Central memory CD4-positive, alpha-beta T cell (primary cell): ENCODE results near the gene GART.
A peak's percentile ranks its signal among the peaks of the same experiment; 100 is the strongest.
"Not testable (repeated sequence)": the region's sequence is repeated elsewhere in the genome, so short reads cannot be mapped to it uniquely, and the experiment has no call there.

Experiments
- DNase-seq: peaks from one replicate; pipeline ENCODE4 v3.0.0; 2022

The GART gene

GRCh38 chr21:33511639-33512038 is 30.3 kb downstream of the GART start:
- DNase-seq = no peak

- DNase-seq = no peak
These were observed 31.1 kb downstream of the GART start for GRCh38 chr21:33510826-33511225.

GRCh38 chr21:33507003-33507402 is 34.9 kb downstream of the GART start:
- DNase-seq = not testable (repeated sequence)

- DNase-seq = no peak
These were observed 36.1 kb downstream of the GART start for GRCh38 chr21:33505833-33506232.

DNA sequence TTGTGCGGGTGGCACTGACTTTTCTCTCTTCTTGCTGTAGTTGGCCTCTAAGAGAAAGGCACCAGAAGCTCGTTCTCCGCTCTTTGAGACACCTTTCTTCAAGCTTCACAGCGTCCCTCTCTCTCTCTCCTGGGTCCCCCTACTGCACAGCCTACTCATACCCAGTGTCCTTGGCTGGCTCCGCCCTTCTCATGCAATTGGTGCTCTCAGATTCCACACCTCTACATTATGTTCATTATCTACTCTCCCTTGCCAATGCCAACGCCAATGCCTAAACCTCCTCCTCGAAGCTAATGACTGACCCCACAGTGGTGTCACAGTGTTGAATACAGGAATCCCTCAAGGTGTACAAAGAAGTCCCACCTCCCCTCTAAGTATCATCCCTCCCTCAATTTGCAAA is 45.6 kb downstream of the GART start:
- no peak for DNase-seq

- no peak for DNase-seq
These were observed 46.2 kb downstream of the GART start for GRCh38 chr21:33495743-33496142.

- no peak for DNase-seq
These were observed 48.2 kb downstream of the GART start for GRCh38 chr21:33493756-33494155.

- no peak for DNase-seq
These were observed 49.3 kb downstream of the GART start for GRCh38 chr21:33492571-33492970.

GRCh38 chr21:33491373-33492102 is 50.4 kb downstream of the GART start, which contains the start of gene DNAJC28:
Gene DNAJC28 (minus strand): TSS chr21:33491716. CDS start chr21:33489393, 2,323 bp downstream.
- peak; percentile 93 for DNase-seq

DNA sequence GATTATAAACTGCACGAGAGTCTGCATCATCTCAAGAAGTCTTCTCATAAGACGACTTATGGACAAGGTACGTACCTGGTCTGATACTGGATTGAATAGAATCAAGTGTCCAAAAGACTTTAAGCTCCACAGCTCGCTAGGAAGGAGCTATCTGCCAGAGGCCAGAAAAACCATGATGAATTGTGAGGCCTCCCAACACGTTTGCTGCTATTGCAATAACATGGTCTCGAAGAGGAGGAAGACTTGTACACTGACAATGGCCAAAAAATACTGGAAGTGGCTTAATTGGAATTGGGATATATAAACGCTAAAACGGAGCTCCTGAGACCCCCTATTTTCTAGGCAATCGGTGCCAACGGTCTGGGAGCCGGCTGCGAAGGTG is 50.9 kb downstream of the GART start:
- DNase-seq = no peak

GRCh38 chr21:33488936-33489335 is 53.0 kb downstream of the GART start:
- no peak for DNase-seq

DNA sequence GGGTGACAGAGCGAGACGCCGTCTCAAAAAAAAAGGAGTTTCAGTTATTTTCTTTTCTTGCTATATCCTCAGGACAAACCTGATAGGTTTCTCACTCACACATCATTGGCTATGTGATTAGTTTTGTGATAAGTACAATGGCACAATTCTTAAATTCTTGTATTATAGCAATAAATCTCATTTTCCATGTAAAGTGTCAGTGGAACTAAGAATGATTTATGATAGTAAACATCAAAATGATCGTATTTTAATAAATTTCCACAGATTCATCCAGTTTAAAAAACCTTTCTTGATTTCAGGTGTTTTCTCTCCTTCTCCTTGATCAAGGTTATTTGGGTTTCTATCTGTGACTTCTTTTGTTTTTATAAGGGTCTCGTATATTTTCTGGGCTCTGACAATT is 53.9 kb downstream of the GART start:
- DNase-seq = no peak

- no peak for DNase-seq
These were observed 60.5 kb downstream of the GART start for GRCh38 chr21:33481314-33481943.

- no peak for DNase-seq
These were observed 61.3 kb downstream of the GART start for GRCh38 chr21:33480481-33481103.

- DNase-seq = peak; percentile 95
These were observed 62.0 kb downstream of the GART start, which contains the start of gene TMEM50B for GRCh38 chr21:33479679-33480480. Gene TMEM50B (minus strand): TSS chr21:33479974. CDS start chr21:33468885, 11,089 bp downstream.

DNA sequence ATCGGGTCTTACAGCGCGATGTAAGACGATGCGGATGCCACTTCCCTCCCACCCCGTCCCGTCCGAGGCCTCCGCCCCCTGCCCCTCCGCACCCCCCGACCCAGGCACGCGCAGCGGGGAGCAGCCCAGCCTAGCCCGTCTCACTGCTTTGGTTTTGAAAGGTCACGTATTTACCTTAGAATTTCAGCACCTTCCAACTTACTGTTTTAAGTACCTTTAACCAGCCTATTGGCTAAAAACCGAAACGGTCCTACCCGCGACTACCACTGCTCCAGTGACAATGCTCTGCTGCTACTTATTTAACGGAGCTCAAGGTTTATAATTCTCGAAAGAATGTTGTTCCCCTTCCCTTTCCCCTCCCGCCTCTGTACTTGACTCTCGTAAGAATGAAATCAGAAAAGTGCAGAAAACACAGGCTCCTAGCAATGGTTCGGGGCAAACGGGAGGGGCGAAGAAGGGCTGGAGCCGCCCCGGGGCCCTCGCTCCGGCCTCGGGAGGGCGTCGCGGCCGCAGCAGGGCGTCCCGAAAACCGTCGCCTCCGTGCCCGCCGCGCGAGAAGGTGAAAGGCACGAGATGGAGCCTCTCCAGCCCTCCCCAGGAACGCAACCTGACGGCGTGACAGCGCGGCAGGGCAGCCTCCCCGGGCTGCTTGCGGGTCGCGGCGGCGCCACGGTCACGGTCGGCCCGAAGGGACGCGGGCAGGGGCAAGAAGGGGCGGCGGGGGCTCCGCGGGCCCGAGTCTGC is 62.8 kb downstream of the GART start:
- DNase-seq = peak; percentile 51

GRCh38 chr21:33478182-33478581 is 63.7 kb downstream of the GART start:
- DNase-seq = no peak

DNA sequence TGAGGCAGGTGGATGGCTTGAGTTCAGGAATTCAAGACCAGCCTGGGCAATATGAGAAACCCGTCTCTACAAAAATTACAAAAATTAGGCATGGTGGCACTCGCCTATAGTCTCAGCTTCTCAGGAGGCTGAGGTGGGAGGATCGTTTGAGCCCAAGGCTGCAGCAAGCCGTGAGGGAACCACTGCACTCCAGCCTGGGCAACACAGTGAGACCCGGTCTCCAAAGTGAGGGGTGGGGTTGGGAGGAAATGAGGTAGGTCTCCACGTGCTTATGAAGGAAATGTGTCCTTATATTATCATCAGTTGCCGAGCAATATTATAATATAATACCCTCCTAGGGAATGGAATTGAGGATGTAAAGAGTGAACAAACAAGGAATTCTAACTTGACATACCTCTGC is 64.9 kb downstream of the GART start:
- DNase-seq = no peak

DNA sequence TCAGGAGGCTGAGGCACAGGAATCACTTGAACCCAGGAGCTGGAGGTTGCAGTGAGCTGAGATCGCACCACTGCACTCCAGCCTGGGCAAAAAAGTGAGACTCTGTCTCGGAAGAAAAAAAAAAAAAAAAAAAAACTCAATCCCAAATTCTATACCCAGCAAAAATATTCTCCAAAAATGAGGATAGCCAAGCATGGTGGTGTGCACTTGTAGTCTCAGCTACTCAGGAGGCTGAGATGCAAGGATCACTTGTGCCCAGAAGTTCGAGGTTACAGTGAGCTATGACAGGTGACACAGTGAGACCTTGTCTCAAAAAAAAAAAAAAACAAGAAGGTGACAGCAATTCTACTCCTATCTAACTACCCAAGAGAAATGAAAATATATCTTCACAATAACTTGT is 68.6 kb downstream of the GART start:
- DNase-seq = no peak

DNA sequence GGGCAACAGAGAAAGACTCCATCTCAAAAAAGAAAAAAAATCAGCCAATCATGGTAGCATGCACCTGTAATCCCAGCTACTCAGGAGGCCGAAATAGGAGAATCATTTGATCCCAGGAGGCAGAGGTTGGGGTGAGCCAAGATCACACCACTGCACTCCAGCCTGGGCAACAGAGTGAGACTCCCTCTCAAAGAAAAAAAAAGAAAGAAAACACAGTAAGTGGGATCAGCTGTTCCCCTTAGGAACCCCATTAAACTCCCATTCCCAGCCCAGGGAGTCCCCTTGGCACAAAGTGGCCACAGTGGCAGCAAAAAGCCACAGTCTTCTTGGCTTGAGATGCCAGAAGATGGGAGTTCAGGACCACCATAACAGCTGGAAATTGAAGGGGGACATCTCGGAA is 71.2 kb downstream of the GART start:
- no peak for DNase-seq

- DNase-seq = not testable (repeated sequence)
These were observed 72.7 kb downstream of the GART start for GRCh38 chr21:33469183-33469582.

- DNase-seq = no peak
These were observed 80.2 kb downstream of the GART start for GRCh38 chr21:33461538-33462250.
